HG02678 (cell line): ENCODE measurements around the gene PVALEF.

ENCODE experiments used
- ATAC-seq: cut with Tn5 transposase; IDR thresholded peaks from one replicate; pipeline ENCODE4 v1.9.1; 2021; ENCODE audit warnings: mild to moderate bottlenecking, moderate library complexity; ENCODE audit not compliant: unreplicated experiment

Gene PVALEF

GRCh38 chr17:81180836-81181810, 15.8 kb downstream of the PVALEF start:
- ATAC-seq: no peak

DNA sequence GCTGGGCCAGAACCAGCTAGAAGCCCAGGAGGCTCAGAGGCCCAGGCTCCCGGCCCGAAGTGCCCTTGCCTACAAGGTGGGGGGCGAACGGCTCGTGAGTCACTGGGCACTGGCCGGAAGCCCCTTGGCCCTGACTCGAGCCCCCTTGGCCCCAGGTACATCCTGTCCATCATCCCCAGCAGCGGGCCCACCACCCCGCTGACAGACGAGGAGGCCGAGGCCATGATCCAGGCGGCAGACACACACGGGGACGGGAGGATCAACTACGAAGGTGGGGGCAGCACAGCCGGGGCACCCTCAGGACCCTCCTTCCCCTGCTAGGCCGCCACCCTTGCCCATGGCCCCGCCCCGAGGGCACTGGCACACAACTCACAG, 16.5 kb downstream of the PVALEF start:
- no peak for ATAC-seq

- no peak for ATAC-seq
Observed at GRCh38 chr17:81182596-81182995, 17.3 kb downstream of the PVALEF start.

- ATAC-seq: no peak
Observed at GRCh38 chr17:81183316-81183715, 18.0 kb downstream of the PVALEF start.

DNA sequence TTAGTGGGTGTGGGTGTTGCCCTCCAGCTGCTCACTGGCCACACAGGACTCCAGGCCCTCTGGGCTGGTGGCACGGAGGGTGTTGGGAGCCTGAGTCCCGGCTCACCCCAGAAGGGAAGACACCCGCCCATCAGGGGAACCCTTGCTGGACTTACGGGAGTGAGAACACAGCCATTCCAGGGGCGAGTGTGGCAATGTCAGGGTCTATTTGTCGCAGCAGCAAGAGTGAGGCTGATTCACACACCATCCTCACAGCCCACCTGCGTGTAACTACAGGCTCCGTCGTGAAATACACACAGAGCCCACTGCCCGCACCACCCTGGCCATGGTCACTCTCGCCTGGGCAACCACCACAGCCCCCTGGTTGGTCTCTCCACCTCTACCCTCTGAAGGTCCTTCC, 18.5 kb downstream of the PVALEF start:
- no peak for ATAC-seq

- no peak for ATAC-seq
Observed at GRCh38 chr17:81184555-81184954, 19.2 kb downstream of the PVALEF start.

GRCh38 chr17:81186203-81186602, 20.9 kb downstream of the PVALEF start:
- ATAC-seq: no peak

DNA sequence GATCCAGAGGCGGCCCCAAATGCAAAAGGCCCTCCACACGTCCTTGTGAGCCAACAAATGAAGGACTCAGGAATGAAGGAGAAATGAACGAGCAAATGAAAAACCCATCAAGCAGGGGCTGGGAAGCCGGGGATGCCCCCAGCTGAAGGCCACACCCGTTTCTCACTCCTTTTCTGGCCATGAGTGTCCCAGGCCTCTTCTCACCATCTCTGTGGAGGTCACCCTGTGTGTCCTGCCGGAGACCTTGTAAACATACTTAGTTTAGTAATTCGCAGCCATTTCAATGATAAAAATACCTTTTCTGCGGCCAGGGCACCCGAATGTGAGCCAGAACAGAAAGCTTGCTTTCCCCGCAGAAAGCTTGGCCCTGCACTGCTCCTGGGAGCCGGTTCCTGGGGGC, 21.8 kb downstream of the PVALEF start:
- no peak for ATAC-seq

- ATAC-seq: no peak
Observed at GRCh38 chr17:81187586-81188490, 22.5 kb downstream of the PVALEF start.

- ATAC-seq: no peak
Observed at GRCh38 chr17:81188491-81188840, 23.2 kb downstream of the PVALEF start.

GRCh38 chr17:81189016-81189415, 23.7 kb downstream of the PVALEF start:
- no peak for ATAC-seq

DNA sequence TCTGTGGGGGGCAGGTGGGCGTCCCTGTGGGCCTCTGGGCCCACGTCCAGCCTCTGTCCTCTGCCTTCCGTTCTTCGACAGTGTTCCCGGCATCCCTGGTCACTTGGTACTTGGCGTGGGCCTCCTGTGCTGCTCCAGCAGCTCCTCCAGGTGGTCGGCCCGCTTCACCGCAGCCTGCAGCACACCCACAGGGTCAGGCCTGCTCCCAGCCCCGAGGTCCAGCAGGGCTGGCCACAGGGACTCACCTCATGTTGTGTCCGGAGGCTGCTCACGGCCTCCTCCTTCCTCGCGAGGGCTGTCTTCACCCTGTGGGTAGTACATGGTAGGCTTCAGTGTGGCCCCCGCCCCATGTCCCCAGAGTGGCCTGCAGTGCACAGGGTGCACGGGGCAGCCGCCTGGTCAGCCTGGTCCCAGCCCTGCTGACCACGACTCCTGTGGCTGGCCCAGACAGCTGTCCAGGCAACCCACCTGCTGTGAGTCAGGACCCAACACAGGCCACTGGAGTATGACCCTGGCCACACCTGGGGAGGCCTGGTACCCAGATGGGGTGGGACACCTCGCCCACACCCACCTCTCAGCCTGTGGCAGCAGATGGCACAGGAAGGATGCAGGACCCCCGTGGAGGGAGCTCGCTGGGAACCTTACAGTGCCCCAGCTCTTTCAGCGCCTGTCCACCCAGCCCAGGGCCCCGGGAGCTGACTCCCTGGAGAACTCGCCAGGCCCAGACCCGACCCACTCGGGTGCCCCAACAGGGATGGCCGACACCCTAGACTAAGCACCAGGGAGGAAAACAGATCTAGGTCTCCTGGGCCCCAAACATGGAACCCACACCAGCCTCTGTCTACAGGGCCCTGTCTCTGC, 24.6 kb downstream of the PVALEF start:
- ATAC-seq: no peak

- no peak for ATAC-seq
Observed at GRCh38 chr17:81190591-81190990, 25.3 kb downstream of the PVALEF start.

DNA sequence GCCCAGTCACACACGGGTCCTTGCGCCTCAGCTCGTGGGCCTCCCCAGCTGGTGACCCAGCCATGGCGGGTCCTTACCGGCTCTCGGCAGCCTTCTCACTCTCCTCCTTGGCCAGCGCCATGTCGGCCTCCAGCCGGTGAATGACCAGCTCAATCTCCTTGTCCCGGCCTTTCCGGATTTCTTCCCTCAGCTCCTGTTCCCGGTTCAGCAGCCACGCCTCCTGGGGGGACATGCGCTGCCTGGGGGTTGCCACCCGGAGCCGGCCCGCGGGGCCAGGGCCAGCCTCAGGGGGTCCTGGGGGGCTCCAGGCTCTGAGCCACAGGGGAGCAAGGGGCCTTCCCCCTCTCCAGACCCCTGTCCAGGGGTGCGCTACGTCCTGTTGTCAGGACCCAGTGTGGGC, 25.8 kb downstream of the PVALEF start:
- ATAC-seq: no peak

DNA sequence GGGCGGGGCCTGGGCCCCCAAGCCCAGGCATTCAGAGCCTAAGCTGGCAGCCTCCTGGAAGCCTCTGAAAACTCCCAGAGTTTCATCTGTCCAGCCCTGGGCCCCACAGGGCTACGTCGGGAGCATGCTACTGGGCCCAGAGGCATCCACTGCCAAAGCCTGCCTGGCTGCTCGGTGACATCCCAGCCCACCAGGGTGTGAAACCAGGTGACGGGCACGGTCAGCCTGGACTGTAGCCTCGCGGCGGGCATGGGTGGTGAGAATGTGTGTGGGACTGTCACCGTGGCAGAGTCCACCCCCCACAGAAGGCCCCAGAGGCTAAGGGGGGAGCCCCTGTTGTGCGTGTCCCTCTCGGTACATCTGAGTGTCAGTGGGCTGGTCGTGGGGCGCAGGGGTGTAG, 26.3 kb downstream of the PVALEF start:
- ATAC-seq: no peak

- no peak for ATAC-seq
Observed at GRCh38 chr17:81192386-81193050, 27.2 kb downstream of the PVALEF start.

- ATAC-seq: no peak
Observed at GRCh38 chr17:81193051-81193410, 27.7 kb downstream of the PVALEF start.

DNA sequence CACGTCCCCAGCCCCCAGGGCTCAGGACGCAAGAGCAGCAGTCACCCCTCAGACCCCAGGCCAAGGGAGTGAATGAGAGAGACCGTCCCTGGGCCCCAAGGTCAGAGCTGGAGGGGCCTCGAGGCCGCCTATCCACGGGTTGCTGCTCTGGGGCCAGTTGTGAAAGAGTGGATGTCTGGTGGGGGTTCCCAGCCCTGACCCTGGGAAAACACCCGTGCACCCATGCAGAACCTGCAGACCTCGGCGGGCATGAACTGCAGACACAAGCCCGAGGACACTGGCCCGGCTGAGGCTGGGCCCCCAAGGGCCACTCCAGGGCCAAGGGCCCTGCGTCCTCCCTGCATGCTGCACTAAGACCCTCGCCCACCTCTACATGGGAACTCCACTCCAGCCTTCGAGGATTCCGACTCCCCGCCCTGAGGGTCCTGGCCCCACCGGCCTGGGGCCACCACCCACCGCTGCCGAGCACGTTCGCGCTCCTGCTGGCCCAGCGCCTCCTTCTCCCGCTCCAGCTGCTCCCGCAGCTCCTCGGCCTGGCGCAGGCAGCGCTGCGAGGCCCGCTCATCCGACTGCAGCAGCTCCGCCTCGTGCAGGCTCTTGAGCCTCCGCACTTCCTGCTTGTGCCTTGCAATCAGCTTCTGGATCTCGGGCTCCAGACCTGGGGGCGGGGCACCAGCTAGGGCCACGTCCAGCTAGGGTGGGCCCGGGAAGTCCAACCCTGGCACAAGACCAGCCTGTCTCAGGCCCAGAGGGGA, 28.3 kb downstream of the PVALEF start:
- ATAC-seq: no peak

GRCh38 chr17:81194225-81194760, 29.0 kb downstream of the PVALEF start:
- ATAC-seq: no peak
